ENCODE results near the gene DPYSL4.

DPYSL4 gene

DNA sequence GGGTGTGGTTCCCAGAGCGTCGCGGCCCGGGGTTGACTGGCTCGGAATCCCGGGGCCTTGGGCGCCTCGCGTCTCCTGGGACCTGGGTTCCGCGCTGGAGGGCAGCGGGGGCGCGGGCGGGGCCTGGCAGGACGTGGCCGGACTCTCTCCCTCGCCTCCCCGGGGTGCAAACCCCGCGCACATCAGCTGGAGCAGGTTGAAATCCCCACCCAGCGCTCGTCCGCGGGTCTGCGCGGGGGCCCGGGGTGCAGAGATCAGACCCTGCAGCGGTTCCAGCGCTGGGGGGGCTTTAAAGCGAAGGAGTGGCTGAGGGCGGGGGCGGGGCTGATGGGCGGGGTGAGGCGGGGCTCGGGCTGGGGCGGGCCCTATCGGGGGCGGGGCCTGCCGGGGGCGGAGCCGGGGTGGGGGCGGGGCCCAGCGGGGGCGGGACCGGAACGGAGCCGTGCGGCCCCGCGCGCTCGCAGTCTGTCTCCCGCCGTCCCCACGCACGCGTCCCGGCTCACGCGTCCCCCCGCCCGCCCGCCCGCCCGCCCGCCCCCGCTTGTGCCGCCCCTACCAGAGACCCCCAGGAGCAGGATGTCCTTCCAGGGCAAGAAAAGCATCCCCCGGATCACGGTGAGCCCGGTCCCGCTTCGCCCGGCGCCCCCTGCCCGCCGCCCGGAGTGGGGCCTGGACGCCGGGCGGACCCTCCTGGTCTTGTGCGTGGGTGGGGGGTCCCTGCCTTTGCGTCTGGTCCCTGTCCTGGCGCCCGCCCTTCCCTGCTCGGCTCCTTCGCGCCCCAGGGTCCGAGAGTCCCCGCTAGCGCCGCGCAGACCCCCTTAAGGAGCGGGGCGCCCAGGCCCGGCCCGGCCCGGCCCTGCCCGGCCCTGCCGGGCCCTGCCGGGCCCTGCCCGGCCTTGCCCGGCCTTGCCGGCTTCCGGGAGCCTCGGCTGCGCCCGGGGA lies at the start of gene DPYSL4:
Gene DPYSL4, plus strand, starts transcription at position 461 of the 942 bp plus-strand sequence. Its CDS starts 116 bp downstream, at position 577.
- peak; percentile 48 for DNase-seq

DNA sequence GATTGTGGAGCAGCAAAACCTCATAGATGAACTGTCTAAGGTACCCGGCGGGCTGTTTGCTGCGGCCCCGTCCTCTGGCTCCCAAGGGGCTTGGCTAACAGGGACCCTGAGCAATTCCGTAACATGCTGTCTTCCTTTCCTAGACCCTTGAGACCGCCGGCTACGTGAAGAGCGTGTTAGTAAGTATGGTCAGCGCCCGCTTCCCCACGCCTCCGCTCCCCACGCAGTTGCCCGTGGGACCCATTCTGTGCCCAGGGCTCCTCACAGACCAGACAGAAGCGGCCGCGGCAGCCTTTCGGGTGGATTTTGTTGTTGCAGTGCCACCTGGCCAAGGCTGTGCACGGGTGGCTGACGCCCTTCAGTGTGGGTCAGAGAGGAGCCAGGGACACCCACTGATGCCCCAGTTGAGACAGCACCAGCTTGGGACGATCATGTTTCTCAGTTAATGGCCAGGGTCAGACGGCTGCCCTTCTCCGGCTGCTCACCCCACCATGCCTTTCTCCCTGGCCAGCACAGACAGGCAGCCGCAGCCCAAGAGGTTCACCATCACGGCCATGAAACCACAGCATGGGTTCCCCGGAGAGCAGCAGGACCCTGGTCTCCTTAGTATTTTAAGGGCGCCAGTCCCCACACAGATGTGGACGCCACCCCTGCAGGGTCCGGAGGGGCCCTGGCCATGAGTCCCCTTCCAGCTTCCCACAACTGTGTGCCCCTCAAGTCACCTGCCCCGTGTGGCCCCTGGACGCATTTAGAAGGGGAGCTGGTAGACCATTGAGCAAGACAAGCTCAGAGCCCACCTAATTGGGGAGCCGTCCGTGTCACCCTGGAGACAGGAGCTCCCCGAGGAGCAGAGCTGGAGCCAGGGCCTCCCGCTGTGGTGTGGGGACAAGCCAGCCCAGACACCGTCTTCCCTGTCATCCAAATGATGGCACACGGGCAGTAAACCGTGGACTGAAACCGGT lies 49.4 kb upstream of the DPYSL4 start:
- no peak for DNase-seq

DNA sequence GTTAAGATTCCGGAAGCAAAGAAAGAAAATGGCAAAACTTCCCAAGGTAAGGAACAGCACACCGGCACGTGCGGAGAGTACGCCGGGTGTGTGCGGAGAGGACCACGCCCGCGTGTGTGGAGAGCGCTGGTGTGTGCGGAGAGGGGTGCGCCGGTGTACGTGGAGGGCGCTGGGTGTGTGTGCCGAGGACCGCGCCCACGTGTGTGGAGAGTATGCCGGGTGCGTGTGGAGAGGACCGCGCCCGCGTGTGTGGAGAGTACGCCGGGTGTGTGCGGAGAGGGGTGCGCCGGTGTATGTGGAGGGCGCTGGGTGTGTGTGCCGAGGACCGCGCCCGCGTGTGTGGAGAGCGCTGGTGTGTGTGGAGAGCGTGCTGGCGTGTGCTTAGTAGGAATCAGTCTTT lies 48.6 kb upstream of the DPYSL4 start:
- no peak for DNase-seq

DNA sequence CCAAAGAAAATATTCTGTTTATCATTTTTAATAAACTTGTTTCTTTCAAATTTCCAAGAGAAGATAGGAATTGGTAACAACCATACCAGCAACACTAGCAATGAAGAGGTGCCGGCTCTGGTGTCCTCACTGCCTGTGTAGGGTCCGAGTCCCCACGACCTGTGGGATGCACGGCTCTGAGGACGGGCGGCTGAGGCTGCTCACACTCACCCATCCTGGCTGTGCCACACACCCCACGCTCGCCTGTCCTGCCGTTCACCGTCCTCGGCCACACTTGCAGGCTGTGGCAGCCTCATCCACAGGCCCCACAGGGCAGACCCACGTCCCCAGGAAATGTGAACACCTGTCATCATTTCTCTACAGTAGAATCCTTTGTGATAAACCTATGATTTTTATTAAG lies 48.2 kb upstream of the DPYSL4 start:
- peak; percentile 8 for DNase-seq

DNA sequence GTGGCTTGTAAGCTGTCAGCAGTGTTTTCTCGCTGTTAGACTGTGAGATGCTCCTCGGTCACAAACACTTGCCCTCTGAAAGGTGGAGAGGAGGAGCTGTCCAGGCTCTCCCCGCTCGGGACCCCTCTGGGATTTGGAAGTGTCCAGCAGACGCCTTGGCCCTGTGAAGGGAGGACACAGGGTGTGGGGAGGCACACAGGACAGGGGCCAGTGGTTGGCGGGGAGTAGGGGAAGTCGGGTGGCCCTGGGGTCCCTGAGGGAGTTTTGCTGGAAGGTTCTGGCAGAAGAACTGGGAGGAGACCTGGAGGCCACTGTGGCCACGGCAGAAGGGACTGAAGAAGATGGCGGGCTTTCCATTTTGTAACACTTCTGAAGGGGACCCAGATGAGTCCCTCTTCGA lies 47.2 kb upstream of the DPYSL4 start:
- DNase-seq: no peak

DNA sequence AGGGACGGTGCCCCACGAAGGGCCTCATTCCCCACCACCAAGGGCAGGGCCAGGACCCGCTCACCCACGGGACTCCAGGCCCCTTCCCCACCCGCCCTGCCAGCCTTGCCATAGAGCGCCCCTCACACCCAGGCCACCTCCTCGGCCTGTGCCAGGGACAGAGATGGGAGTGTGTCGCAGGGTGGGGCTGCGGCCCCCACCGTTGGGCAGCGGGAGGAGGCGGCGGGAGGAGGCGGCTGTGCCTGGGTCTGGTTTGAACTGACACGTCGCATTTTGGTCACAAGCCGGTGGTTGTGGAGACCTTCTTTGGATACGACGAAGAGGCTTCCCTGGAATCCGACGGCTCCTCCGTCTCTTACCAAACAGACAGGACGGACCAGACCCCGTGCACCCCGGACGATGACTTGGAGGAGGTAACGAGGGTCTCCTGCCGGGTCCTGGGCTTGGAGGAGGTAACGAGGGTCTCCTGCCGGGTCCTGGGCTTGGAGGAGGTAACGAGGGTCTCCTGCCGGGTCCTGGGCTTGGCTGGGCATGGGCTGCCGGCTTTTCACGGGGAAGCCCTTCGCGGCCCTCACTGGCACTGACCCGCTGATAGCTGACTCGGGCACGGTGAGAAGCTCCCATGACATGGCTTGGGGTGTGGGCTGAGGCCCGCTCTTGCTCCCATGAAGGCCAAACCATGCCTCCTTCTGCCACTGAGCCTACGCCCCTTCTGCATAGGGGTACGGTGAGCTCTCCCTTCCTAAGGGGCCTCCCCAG lies 46.4 kb upstream of the DPYSL4 start:
- DNase-seq: no peak

DNA sequence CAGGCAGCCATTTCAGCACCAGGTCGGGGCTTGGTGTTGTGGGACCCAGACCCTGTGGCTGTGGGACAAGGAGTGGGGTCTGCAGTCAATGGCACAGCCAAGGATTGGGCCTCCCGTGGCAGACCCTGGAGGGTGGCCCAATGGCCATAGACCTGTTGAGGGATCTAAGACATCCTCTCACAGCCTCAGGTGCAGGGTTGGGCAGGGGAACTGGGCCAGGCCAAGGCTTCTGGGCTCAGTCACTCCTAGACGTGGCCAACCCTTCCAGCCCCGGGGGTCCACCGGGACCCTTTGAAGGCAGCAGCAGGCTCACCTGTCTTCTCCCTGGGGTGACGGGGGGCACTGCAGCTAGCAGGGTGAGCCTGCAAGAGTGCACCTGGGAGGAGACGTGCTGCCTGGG lies 45.7 kb upstream of the DPYSL4 start:
- no peak for DNase-seq

DNA sequence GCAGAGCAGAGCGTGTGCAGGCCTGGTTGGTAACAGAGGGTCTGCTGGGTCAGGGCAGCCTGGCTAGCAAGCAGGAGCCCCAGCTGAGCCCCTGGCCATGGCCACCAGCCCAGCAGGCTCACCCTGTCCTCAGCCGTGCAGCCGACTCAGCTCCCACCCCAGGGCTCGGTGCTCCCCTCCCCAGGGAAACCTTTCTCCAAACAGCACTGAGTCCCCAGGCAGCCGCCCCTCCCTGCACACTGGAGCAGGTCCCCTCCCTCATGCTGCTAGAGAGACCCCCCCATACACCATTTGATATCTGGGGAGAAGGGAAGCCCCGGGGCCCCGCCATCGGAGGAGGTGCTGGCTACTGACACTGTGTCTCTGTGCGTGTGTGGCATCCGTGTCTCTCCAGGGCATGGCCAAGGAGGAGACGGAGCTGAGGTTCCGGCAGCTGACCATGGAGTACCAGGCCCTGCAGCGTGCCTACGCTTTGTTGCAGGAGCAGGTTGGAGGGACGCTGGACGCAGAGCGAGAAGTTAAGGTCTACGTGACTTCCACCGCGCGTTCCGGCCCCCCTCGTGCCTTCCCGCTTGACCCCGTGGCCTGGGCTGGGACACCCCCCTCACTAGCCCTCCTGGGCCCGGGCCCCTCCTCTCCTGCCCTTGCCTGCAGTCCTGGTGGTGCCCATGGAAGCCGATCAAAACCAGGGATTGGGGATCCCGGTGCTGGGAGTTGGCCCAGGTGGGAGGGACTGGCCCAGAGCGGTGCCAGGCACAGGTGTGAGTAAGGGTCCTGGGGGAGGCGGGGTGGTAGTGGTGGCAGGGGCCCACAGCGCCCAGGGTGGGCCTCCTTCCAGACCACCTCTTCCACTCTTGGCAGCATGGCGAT lies 45.0 kb upstream of the DPYSL4 start:
- DNase-seq: no peak

DNA sequence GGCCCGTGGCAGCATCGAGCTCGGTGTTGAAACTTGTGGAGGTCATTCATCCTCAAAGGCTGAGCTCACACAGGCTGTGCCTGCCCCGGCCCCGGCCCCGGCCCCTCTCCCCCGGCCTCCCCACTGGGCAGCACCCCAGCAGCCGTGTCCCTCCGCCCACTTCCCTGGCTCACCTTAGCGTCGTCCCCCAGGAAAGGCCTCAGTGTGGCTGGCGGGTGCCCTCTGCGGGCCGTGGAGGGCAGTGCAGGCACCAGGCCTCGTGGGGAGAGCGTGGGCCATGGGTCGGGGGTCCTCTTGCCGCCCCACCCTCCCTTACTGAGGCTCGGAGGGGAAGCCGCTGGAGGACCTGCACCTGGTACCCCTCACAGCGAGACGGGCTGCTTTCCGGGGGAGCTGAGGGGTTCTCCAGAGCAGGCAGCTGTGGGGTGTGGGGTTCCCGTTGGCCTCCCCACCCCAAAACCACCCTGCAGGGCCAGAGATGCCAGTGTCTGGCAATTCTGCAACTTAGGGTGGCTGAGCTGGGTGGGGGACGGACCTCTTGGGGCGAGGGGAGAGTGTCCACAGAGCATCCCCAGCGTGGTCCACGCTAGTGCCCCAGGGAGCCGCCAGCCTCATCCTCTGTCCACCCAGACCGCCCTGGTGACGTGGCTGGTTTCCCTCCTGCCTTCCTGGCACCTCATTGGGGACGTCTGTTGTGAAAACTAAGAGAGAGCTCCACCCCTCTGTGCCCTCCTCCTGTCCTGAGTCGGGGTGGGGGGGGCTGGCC lies 44.2 kb upstream of the DPYSL4 start:
- DNase-seq: peak; percentile 63

DNA sequence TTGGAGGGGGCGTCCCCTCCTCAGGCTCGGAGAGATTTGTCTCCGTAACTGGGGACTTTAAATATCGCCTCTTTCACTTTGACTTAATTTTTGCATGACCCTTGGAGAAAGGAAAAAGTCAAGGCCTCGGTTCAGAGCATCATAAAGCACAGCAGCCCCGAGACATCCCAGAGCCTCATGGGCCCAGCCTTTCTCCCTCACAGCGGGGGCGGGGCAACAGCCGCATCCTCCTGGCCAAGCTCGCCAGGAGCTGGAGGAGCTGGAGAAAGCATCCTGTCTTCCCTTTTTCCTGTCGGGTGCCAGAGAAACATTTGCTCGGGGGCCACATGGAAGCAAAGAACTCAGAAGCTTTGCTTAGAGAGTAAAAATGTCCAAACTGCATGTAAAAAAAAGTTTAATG lies 43.6 kb upstream of the DPYSL4 start:
- DNase-seq: no peak

DNA sequence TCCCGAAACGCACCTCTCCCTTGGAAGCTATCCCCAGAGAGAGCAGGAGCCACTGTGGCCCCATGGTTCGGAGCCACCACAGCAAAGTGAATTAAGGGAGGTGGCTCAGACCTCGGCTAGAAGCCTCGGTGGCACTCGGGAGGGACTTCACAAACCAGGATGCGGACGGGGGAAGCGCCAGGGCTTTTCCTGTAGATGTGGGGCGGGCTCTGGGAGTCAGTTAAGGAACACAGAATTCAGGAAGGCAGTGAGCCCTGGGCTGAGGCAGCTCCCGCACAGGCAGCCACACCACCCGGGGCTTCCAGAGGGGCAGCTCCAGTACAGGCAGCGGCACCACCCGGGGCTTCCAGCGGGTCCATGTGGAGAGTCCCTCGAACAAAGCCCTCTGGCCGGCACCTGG lies 42.7 kb upstream of the DPYSL4 start:
- no peak for DNase-seq

DNA sequence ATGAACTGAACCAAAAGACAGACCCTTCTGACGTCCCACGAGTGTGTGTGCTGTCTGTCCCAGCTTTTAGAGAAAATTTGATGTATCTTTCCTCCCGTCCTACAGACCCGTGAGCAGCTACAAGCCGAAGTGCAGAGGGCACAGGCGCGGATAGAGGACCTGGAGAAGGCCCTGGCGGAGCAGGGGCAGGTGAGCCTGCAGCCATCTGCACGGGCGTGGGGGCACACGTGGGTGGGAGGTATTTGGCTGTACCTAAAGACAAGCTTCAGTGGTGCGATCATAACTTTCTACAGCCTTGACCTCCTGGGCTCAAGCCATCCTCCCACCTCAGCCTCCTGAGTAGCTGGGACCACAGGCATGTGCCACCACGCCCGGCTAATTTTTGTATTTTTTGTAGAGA lies 41.7 kb upstream of the DPYSL4 start:
- no peak for DNase-seq

DNA sequence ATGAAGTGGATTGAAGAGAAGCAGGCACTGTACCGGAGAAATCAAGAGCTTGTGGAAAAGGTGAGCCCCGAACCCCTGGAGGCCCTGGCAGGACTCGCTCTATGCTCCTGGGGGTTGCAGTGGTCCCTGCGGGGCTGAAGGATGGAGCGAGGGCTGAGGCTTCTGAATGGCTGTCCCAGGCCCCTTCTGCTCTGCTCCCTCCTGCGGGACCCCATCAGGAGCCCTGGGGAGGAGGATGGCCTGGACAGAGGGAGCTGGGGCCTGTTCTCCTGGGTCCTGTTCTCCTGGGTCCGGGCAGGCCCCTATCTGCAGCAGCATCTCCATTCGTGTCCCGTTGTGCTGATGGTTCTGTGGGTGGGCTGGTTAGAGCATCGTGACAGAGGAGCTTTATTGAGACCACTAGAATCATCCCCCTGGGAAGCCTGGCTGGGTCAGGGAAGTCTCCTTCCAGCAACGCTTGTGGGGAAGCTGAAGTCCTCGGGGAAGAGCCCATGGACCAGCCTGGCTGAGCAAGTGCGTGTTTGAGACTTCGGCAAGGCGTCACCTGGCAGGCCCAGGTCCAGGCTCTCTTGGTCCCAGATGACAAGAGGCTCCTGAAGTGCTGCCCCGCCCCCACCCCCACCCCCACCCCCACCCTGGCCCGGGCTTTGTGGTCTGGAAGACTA lies 41.1 kb upstream of the DPYSL4 start:
- DNase-seq: no peak

DNA sequence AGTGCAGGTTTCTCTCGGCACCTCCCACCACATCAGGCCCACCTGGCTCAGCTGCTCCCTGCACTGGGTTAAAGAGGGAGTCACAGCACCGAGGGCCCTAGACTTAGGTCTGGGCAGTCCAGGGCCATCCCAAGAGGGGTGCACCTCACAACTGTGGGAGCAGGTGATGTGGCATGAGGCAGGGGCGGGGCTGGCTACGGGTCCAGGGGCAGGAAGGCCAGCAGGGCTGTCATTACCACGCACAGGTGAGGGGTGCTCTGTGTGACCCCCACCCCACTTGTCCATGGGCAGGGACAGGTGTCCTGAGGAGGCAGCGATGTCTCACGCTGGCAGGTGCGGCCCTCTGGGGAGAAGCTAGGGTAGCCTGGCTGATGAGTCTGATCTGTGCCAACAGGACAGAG lies 40.5 kb upstream of the DPYSL4 start:
- no peak for DNase-seq

DNA sequence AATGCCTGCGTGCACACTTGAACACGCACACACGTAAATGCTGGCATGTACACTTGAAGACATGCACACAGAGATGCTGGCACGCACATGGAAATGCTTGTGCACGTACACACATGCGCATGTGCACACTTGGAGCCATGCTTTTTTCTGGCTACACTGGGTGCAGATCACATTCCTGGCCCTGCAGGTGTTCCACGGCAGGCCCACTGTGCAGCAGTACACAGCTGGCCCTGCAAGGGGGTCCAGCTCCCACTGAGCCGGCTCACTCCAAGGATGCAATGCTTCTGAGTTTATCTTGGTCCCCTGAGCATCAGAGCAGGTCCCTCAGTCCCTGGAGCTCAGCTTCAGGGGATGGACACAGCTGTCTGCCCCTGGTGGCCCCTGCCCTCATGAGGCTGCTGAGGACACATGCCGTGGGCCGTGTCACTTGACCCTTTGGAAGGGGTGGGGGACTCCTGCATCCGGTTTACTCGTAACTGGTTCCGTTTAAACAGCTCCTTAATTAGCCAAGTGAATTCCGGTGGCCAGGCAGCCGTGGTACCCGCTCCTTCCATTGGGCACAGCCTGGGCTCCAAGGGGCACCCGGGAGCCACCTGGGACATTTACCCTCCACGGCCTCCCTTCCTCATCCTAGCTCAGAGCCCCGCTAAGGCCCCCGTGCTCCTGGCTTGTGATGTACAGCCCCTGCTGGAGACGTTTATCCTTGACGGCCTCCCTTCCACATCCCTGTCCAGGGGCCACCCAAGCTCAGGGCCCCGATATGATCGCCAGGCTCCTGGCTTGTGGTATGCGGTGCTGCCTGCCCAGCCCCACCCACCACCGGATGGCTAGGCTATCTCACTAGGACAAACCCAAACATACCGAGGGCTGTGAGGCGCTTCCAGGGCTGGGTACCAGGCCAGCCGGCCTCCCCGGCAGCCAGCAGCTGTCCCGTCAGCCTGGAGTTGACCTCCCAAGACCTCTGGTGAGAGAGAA lies 39.5 kb upstream of the DPYSL4 start:
- DNase-seq: no peak

DNA sequence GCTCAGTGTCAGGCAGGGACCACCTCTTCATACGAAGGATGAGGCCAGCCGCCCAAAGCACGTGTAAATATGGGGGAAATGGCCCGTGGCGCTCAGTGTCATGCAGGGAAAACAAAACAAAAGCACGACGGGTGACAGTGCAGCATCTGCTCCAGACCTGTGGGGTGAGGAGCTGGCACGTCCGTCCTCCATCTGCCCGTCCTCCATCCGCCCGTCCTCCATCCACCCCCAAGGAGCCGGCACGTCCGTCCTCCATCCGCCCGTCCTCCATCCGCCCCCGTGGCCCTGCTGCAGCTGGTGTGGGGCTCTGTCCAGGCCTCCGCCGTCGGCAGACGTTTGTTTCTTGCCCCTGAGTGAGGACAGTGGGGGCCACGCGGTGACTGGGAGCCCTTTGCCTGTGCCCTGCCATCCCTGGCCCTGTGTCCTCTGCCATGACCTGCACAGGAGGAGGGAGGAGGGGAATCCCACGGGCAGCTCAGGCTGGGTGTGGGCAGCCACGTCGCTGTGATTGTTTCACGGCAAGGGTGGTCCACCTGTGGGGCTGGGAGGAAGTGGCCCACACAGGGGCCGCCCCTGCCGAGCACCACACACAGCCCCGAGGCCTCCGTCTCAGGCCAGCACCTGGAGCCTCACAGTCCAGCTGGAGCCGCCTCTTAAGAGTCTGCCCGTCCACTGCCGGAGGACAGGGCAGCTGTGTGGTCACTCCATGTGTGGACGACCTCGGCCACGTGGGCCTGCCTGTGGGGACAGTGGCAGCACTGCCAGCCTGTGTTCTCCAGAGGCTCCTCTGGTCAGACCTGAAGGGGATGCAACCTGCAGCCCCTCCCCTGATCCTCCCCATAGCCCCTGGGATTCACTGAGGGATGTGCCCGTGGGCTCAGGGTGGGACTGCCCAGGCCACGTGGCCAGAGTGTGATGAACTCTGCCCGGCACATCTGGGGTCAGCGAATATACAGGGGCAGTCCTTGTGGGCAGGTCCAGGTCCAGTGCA lies 38.2 kb upstream of the DPYSL4 start:
- DNase-seq: no peak

DNA sequence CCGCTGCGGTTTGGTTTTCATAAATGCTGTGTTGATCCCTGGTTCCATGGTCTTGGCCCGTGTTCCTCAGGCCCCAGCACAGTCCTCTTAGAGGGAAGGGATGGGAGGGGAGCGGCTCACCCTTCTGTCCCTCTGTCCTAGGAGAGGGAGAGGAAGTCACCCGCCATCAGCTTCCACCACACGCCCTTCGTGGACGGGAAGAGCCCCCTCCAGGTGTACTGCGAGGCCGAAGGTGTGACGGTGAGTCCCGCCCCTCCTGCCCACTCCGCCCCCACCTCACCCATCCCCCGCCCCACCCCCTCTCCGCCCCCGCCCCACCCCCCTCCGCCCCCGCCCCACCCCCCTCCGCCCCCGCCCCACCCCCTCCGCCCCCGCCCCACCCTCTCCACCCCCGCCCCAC lies 37.5 kb upstream of the DPYSL4 start:
- no peak for DNase-seq

DNA sequence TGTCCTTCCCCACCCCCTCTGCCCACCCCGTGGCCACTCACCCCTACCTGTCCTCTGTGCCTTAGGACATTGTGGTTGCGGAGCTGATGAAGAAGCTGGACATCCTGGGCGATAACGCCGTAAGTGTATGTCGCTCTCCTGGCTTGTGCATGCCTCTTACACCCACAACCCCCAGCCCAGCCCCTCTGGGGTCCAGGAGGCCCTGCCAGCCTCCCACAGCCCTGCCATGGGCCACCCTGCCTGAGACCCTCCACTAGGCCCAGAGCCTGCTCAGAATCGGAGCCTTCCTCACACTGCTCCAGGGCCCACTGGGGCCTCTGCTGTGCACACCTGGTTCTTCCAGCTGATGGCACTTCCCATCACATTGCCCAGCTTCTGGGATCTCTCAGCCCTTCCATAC lies 36.8 kb upstream of the DPYSL4 start:
- DNase-seq: no peak

Measured in activated T-cell treated with anti-CD3 and anti-CD28 coated beads, Interleukin-2, amount 50 U/mL, for 1 hour (primary cell).